SW480 (cell line): ENCODE data around the gene GAREM1.

Experiments
- DNase-seq: peaks from one replicate; pipeline ENCODE4 v3.0.0-alpha.2; 2016; ENCODE audit warnings: low spot score

GAREM1 gene

DNA sequence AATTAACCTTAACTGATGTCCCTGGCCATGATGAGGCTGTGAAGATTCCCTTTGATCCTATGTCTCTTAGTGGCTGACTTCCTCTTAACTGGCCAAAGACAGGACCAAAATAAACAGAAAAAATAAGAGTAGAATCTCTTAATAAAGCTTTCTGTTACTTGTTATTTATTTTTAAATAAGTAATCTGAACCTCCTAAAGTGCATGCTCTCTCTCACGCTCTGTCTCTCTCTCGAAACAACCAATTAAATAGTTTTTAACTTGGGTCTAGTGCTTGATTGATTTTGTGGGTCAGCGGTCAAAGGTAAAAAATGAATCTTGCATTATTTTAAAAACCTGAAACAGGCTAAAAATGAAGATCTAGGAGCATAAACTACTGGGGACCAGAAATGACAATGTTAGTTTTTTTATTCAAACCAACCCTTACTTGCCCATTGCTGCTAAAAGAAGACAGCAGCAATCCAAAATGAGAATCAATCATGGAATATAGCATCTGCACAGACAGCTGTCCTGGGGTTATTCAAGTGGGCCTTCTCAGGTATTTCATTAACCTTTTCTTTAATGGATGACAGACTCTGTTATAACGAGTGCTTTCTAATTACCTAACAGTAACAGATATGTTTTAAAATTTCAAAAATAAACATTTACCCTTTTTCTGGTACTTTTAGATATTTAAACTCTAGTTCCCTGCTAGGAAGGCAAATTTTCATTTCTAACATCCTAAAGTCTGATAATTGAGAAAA lies 11.2 kb downstream of the GAREM1 start:
- no peak for DNase-seq

DNA sequence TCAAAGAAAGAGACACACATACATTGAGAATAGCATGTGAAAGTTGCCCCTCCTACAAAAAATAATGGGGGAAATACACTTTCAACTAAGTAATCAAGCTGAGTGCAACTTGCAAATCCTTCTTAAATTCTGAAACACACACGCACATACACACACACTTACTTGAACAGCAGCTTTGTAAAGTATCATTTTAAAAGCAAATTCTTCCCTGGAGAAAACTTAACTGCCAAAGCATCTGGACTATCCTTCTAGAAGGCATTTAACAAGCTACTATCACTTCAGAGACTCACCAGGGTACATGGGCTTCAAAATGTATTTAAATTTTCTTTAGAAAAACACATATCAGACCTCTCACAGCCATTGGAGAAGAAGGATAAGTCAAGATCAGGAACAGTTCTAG lies 15.3 kb downstream of the GAREM1 start:
- no peak for DNase-seq

DNA sequence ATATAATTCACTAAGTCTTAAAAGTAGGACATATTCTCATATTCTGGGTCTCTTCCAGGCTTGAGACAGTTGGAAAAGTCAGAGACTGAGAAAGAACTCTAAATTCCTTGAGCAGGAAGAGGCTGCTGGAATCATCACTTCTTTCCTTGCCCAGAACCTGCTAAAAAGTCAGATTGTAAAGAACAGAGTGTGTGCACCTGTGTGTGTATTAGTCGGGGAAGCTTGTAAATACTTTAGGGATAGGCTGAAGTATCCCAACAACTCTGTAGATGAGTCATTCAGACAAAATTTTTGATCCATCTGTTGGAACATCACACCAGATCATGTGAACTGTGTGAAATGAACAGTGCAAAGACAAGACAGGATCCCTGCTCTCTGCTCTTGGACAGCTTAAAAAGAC lies 16.1 kb downstream of the GAREM1 start:
- no peak for DNase-seq

DNA sequence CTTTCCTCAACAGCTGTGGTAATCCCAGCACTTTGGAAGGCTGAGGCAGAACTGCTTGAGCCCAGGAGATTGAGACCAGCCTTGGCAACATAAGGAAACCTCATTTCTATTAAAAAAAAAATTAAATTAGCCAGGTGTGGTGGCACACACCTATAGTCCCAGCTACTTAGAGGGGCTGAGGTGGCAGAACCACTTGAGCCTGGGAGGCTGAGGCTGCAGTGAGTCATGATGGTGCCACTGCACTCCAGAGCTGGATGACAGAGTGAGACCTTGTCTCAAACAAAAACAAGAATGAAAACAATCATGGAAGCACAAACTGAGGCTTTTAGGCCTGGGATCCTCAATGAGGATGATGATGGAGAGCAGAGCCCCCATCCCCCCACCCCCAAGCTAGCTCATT lies 19.8 kb downstream of the GAREM1 start:
- DNase-seq: no peak

- no peak for DNase-seq
These were observed 20.5 kb downstream of the GAREM1 start for GRCh38 chr18:32450026-32450691.

GRCh38 chr18:32446780-32447179 lies 23.9 kb downstream of the GAREM1 start:
- DNase-seq: no peak

DNA sequence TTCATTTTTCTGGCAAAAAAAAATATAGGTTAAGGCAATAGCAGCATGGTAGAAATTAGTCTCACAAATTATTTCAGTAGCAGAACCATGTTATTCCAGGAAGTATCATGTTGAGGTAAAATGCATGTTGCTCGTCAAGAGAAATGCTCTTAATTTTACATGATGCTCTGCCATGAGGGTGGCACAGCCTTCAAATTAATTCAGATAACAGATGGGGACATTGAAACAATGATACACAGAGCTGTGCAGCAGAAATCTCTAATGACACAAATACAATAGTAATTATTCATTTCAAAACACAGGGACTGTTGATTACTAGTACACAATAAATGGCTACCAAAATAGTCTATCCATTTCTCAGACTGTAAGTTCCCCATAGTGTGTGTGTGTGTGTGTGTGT lies 24.8 kb downstream of the GAREM1 start:
- DNase-seq: no peak

- DNase-seq: no peak
These were observed 26.9 kb downstream of the GAREM1 start for GRCh38 chr18:32443706-32444215.

- no peak for DNase-seq
These were observed 27.5 kb downstream of the GAREM1 start for GRCh38 chr18:32443033-32443705.

DNA sequence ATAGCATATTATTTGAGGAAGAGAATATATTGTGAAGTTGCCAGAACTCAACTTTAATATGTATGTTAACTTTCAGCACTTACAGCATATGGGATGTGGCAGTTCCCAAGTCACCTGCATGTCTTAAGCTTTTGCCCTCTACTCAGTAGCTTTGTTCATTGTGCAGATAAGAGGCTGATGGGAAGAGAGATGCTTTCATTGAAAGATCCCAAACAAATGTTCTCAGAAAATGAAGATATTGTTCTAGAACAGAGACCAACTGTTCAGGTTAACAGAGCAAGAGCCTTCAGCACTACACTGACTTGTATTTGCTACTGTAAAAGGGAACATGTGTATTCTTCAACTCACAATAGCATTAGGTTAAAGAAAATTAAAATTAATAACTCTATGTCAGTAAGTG lies 28.1 kb downstream of the GAREM1 start:
- DNase-seq: no peak

- no peak for DNase-seq
These were observed 29.1 kb downstream of the GAREM1 start for GRCh38 chr18:32441533-32441932.

- no peak for DNase-seq
These were observed 30.2 kb downstream of the GAREM1 start for GRCh38 chr18:32440518-32440917.

GRCh38 chr18:32439802-32440201 lies 30.9 kb downstream of the GAREM1 start:
- DNase-seq: no peak

- no peak for DNase-seq
These were observed 31.4 kb downstream of the GAREM1 start for GRCh38 chr18:32439241-32439640.

- no peak for DNase-seq
These were observed 32.5 kb downstream of the GAREM1 start for GRCh38 chr18:32438173-32438572.

DNA sequence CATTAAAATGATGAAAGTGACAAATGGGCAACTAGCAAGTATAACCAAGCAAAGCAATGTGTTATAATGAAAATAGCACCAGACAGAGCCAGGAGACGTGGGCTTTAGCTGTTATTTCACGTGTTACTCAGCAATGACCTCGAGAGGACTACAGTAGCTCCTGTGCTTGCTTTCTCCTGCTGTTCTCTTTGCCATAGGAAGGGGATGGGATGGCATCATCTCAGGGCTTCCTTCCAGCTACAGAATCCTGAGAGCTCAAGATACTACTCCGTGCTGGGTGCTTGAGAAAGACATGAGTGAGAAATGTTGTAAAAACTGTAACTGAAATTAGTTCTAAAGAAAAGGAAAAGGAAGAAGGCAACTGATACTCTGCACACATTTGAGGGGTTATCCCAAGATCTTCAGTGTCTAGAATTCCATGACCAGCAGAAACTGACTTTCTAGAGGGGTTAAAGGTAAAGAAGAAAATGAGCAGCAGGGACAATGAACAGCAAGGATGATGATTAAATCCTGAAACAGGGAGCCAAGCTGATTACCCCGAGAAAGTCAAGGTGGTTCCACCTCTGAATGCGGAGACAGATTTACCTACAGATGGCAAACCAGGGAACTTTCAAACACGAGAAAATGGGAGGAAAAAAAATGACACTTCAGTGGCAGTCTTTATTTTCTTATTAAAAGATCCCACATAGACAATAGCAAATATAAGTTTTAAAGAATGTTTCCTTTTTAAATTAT lies 33.4 kb downstream of the GAREM1 start:
- DNase-seq: no peak

- no peak for DNase-seq
These were observed 34.8 kb downstream of the GAREM1 start for GRCh38 chr18:32435631-32436500.

- DNase-seq: no peak
These were observed 38.9 kb downstream of the GAREM1 start for GRCh38 chr18:32431753-32432152.

DNA sequence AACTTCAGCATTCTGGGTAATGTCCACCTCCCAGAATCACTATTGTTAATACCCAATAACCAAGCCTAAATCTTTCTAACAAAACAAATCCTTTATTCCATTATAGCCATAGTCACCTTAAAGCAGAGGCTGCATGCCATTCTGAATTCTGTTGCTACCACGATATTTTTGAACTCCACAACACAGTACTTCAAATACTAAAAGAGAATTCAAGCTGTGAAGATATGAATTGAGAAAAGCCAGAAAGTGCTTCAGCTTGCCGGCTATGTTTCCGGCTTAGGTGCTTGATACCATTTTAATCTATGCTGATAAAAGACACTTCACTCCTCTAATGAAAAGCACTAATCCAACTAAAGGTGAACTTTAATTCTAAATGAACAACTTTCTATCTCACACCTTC lies 41.3 kb downstream of the GAREM1 start:
- no peak for DNase-seq

- DNase-seq: no peak
These were observed 43.4 kb downstream of the GAREM1 start for GRCh38 chr18:32427084-32427900.

GRCh38 chr18:32425466-32425865 lies 45.2 kb downstream of the GAREM1 start:
- DNase-seq: no peak
